Calu3 (cell line): Measurements from ENCODE around the gene EGFL7. TPM values are rescaled to one million over a fixed set of nuclear protein-coding genes. Genes with fewer than 3 reads are reported as not detected.

ENCODE experiments used
- BruUV-seq: library from RNA; stranded (reverse); fragments of 400-500 nt; replicated peaks from 2 replicates; lab custom pipeline; 2021; lab: Mats Ljungman, UMichigan
- CTCF ChIA-PET: fragments of 300-600 bp; sonication (Branson Sonifier 250); formaldehyde crosslinking; loops from one replicate; lab custom pipeline; 2022; ENCODE audit warnings: antibody characterized with exemption; lab: Charles Lee
- DNase-seq: peaks from one replicate; pipeline ENCODE4 v3.0.0; 2022
- H3K27ac Mint-ChIP-seq: one replicate; pipeline ENCODE4 v1.8.0; 2022; ENCODE audit warnings: mixed read lengths; ENCODE audit not compliant: unreplicated experiment
- H3K27me3 Mint-ChIP-seq: one replicate; pipeline ENCODE4 v1.8.0; 2022; ENCODE audit warnings: mixed read lengths; ENCODE audit not compliant: unreplicated experiment
- H3K36me3 Mint-ChIP-seq: one replicate; pipeline ENCODE4 v1.8.0; 2022; ENCODE audit warnings: mild to moderate bottlenecking, moderate library complexity, mixed read lengths; ENCODE audit not compliant: insufficient read depth, unreplicated experiment
- H3K4me1 Mint-ChIP-seq: one replicate; pipeline ENCODE4 v1.8.0; 2022; ENCODE audit warnings: mild to moderate bottlenecking, low read depth, mixed read lengths; ENCODE audit not compliant: unreplicated experiment
- H3K4me3 Mint-ChIP-seq: one replicate; pipeline ENCODE4 v1.8.0; 2022; ENCODE audit warnings: mild to moderate bottlenecking, low read depth, moderate library complexity, mixed read lengths; ENCODE audit not compliant: unreplicated experiment
- H3K9me3 Mint-ChIP-seq: one replicate; pipeline ENCODE4 v1.8.0; 2022; ENCODE audit warnings: low read depth, mixed read lengths; ENCODE audit not compliant: unreplicated experiment
- CTCF ChIP-seq: fragments of 200-600 bp; IDR thresholded peaks from one replicate; pipeline ENCODE4 v1.8.0; 2022; ENCODE audit warnings: antibody characterized with exemption; ENCODE audit not compliant: unreplicated experiment
- intact Hi-C: fragments of 100-400 bp; cut with micrococcal nuclease; formaldehyde crosslinking; loops from one replicate; pipeline ENCODE4 v1.10.0; 2022; ENCODE audit not compliant: unreplicated experiment
- total RNA-seq: library from RNA; stranded (reverse); gene quantifications from 2 replicates; pipeline ENCODE4 v1.2.3, GENCODE V29; 2022

The EGFL7 gene
- total RNA-seq, 1 experiment from 2014 or later: 1.3 TPM

- no TSS peak for BruUV-seq
- TF ChIP-seq CTCF: no peak
These were observed 933 bp upstream of the EGFL7 start for GRCh38 chr9:136661641-136662325.

GRCh38 chr9:136662326-136662655, 425 bp upstream of the EGFL7 start:
- Mint-ChIP-seq H3K27ac (no peak overlapping the region), H3K27me3 (peaks cover 28% of the 10 kb centered on the region), H3K4me1 (no peaks in the 10 kb centered on the region), H3K9me3 (no peaks in the 10 kb centered on the region), H3K36me3 (no peaks in the 10 kb centered on the region), H3K4me3 (no peak overlapping the region)
- no peak for TF ChIP-seq CTCF
- no TSS peak for BruUV-seq
- CTCF ChIA-PET: interaction anchor here (0.5 kb wide), 1 partner anchor 32 kb away, joined by 3 read pairs; no protein-coding TSS in a partner anchor
- DNase-seq: no peak
- intact Hi-C loops: no loop called here

More at GRCh38 chr9:136661641-136662325, 933 bp upstream of the EGFL7 start:
- intact Hi-C loops: no loop called here
- Mint-ChIP-seq H3K27ac (no peak overlapping the region), H3K4me3 (no peak overlapping the region), H3K4me1 (no peaks in the 10 kb centered on the region), H3K27me3 (peaks cover 27% of the 10 kb centered on the region), H3K36me3 (no peaks in the 10 kb centered on the region), H3K9me3 (no peaks in the 10 kb centered on the region)
- CTCF ChIA-PET: interaction anchor here (0.5 to 0.6 kb wide), 2 partner anchors 32 to 424 kb away, joined by 3 read pairs; no protein-coding TSS in a partner anchor
- DNase-seq: no peak

- Mint-ChIP-seq H3K4me3 (no peak overlapping the region), H3K4me1 (no peaks in the 10 kb centered on the region), H3K27ac (no peak overlapping the region), H3K9me3 (no peaks in the 10 kb centered on the region), H3K36me3 (no peaks in the 10 kb centered on the region), H3K27me3 (peaks cover 22% of the 10 kb centered on the region)
- intact Hi-C loops: no loop called here
- CTCF ChIA-PET: no interaction called here
- BruUV-seq: no TSS peak
- DNase-seq: no peak
- no peak for TF ChIP-seq CTCF
These were observed 1.5 kb downstream of the EGFL7 start for GRCh38 chr9:136664000-136664915.

- H3K4me1 Mint-ChIP-seq: no peaks in the 10 kb centered on the region
These were observed 2.5 kb downstream of the EGFL7 start for GRCh38 chr9:136665111-136665703.

More at GRCh38 chr9:136665111-136665703, 2.5 kb downstream of the EGFL7 start:
- H3K9me3 Mint-ChIP-seq: no peaks in the 10 kb centered on the region
- peaks cover 25% of the 10 kb centered on the region for H3K27me3 Mint-ChIP-seq
- intact Hi-C loops: no loop called here
- CTCF ChIA-PET: no interaction called here
- BruUV-seq: no TSS peak
- no peaks in the 10 kb centered on the region for H3K36me3 Mint-ChIP-seq
- no peak for DNase-seq
- H3K27ac Mint-ChIP-seq: no peak overlapping the region
- peak overlapping the region; percentile 41 for H3K4me3 Mint-ChIP-seq
- TF ChIP-seq CTCF: peak; percentile 19
